Stimulated activated CD8-positive, alpha-beta memory T cell treated with anti-CD3 and anti-CD28 coated beads, Interleukin-15, amount 100 ng/mL, for 48 hours (primary cell): ENCODE data around the gene CFAP54.
"Not testable (repeated sequence)": the region's sequence is repeated elsewhere in the genome, so short reads cannot be mapped to it uniquely, and the experiment has no call there.

Source experiments
- DNase-seq, 2 donors: peaks; one replicate each; pipeline ENCODE4 v3.0.0-alpha.2; 2020; ENCODE audit warnings: low read depth in 2 of 2

Gene CFAP54

DNA sequence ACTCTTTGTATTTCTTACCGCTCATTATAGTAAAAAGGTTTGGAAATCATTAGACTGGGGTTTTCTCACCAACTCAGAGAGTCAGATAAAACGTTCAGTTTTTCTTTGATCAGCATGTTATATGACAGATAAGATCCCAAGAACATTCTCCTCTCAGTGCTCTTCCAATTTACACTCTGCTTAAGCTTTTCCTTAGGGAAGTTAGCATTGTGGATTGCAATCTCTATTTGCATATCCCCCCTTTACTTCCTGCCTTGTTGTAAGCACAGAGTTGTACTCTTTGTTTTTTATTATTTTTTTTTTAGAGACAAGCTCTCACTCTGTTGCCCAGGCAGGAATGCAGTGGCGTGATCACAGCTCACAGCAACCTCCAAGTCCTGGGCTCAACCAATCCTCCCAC lies 11.4 kb upstream of the CFAP54 start:
- no peak for DNase-seq

DNA sequence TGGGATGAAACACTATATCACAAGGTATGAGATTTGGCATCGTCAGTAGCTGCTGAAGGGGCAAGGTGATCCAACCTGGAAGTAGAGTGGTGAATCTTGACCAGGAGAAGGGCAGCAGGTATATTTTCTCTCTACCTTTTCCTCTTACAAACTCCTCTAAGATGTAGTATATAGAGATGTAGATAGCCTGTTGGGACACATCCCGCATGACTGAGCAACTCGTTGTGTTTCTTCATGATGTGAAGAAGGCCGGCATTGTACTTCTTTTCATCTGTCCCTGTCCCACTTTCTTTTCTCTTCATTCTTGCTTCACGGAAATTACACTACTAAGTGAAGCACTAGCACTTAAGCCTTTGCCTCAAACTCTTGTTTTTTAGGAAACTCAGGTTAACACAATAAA lies 7.3 kb upstream of the CFAP54 start:
- no peak for DNase-seq

DNA sequence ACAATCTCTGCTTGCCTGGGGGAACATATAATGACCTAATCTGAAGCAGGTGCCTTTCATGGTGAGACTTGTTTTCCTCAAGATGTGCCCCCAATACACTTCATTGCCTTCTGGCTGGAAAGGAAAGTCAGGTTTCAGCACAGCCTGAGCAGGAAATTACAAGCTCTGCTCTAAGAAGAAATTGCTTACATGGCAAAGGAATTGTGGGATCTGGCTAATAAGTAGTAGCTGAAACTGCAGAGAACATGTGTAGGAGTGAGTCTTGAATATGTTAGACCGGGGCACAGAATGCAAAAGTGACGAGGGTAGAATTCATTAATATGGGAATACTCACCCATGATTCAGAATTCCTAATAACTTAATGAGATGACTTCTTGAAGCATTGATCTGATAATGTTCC lies 6.3 kb upstream of the CFAP54 start:
- no peak for DNase-seq

DNA sequence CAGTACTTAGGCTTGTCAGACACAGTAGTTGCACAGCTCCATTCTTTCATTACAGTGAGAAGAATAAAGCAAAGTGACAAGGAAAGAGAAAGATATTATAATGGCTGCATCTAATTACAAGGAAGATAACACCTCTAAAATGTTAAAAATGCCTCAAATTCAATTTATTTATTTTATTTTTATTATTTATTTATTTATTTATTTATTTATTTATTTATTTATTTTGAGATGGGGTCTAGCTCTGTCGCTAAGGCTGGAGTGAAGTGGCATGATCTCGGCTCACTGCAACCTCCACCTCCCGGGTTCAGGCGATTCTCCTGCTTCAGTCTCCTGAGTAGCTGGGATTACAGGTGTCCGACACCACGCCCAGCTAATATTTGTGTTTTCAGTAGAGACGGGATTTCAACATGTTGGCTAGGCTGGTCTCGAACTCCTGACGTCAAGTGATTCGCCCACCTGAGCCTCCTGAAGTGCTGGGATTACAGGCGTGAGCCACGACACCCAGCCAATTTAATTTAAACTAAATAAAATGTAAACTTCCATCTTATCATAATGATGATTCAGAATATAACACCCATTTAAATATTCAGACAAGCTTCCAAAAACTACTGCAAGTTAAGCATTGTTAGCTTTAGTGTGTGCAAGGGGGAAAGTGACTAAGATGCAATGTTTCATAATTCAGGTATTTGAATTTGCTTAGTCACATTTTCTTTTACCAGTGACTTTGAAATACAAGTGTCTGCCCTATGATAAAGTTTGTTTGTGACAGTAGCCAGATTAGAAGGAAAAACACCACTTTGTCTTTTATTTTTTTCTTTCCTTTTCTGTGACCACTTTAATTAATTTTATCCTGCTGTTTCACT lies 2.4 kb upstream of the CFAP54 start:
- no peak for DNase-seq

DNA sequence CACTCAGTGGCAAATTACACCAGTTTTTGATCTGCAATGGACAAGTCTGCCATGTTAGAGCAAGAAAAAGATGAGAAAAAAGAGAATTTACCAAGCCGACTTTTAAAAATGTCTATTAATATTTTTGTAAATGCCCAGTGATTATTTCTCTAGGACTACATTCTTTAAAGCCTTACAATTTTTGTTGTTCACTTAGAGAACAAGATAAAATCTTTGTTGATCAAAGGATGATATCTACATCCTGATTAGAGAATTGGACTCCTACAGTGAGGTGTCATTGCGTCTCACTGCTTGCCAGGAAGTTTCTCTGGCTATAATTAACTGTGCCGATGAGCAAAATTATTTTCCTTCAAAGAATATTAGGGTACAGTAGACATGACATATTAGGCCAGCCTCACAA lies 1.7 kb upstream of the CFAP54 start:
- no peak for DNase-seq

DNA sequence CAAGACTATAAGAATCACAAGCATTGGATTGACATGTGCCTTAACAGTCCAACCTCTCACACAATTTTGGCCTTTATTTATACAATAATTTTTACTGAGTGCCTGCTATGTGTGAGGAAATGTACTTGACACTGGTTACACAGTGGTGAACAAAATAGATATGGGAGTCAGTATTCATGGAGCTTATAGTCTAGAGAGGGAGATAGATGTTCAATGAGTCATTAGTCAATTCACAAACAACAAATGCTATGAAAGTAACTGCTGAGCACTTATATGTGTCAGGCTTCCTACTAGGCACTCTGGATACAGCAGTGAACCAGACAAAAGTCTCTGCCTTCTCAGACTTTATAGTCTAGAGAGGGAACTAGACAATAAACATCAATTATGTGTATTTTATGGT lies 3.7 kb downstream of the CFAP54 start:
- no peak for DNase-seq

DNA sequence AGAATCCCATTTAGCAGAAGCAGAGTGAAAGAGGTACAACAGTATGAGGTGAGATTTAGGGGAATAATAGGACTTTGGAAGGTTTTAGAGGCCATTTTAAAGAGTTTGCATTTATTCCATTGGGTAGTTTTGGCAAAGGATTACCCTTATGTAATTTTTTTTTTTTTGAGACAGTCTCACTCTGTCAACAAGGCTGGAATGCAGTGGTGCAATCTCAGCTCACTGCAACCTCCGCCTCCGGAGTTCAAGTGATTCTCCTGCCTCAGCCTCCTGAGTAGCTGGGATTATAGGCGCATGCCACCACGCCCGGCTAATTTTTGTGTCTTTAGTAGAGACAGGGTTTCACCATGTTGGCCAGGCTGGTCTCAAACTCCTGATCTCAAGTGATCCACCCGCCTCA lies 4.8 kb downstream of the CFAP54 start:
- DNase-seq = not testable (repeated sequence)

DNA sequence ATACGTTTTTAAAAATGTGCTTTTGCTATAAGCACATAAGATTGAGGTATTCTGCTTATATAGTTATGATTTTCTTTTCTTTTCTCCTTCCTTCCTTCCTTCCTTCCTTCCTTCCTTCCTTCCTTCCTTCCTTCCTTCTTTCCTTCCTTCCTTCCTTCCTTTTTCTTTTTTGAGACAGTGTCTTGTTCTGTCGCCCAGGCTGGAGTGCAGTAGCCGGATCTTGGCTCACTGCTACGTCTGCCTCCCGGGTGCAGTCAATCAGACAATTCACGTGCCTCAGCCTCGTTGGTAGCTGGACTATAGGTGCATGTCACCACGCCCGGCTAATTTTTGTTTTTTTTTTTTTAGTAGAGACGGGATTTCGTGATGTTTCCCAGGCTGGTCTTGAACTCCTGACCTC lies 5.8 kb downstream of the CFAP54 start:
- DNase-seq = no peak

DNA sequence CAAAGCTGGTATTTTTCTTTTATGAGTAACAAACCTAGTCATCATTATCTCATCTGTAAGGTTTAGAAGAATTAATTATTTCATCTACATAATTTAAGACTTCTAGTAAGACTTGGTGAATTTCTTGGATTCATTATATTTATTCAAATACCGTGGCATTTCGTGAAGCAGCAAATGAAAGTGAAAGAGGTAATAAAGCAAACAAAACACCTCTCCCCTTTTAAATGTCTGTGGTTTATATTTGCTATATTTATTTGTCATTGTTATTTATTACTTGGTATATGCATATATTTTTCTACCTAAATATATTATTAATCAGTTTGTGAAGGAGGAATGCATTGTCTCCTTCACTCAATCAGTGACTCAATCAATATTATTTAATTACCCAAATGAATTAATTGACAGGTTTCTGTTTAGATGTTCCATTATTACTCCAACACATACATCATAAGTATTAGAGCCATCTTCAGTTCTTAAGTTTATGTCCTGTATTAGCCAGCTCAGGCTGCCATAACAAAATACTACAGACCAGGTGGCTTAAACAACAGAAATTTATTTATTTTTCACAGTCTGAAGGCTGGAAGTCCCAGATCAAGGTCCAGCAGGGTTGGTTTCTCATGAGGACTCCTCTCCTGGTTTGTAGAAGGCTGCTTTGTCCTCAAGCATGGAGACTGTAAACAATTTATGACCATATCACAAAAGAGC lies 6.6 kb downstream of the CFAP54 start:
- no peak for DNase-seq

DNA sequence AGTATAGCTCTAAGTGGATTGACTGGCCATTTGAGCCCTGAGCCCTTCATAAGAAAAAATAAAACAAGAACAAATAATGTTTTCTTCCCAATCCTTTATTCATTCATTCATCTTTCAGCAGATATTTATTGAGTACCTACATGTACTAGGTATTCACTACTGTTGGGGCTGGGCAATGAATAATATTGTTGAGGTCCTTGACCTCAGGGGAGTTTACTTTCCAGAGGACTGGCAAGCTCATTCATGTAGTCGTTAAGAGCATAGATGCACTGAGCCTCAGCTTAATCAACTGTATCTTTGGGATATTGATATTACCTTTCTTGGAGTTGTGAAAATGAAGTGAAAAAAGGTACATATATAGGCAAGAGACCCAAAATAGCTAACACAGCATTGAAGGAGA lies 7.6 kb downstream of the CFAP54 start:
- DNase-seq = no peak

DNA sequence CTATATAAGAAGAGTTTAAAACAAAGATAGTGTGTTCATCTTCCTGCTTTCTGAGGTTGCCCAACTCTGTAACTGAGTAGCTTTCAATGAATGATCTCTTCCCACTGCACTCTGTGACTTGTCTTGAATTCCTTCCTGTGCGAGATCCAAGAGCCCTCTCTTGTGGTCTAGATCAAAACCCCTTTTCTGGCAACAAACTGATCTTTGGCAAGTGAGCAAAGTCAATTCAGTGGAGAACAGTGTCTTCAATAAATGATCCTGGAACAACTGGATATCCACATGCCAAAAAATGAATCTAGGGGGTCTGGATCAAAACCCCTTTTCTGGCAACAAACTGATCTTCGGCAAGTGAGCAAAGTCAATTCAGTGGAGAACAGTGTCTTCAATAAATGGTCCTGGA lies 8.5 kb downstream of the CFAP54 start:
- no peak for DNase-seq

DNA sequence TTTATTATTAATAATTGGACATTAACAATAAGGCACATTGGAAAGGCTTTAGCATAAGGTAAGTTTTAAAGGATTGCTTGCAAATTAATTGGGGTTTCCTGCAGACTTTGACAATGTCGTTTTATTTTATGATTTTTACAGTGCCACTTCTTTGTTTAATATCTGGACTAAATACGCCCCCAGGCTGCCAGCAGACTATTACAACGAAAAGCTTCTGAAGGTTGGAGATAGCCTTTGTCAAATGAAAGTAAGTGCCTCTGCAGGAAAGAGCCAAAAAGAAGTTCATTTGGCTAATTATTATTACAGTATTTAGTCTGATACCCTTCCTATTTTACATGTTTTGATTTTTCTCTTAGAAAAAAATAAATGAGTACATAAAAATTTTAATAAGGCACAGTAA lies 11.3 kb downstream of the CFAP54 start:
- no peak for DNase-seq

DNA sequence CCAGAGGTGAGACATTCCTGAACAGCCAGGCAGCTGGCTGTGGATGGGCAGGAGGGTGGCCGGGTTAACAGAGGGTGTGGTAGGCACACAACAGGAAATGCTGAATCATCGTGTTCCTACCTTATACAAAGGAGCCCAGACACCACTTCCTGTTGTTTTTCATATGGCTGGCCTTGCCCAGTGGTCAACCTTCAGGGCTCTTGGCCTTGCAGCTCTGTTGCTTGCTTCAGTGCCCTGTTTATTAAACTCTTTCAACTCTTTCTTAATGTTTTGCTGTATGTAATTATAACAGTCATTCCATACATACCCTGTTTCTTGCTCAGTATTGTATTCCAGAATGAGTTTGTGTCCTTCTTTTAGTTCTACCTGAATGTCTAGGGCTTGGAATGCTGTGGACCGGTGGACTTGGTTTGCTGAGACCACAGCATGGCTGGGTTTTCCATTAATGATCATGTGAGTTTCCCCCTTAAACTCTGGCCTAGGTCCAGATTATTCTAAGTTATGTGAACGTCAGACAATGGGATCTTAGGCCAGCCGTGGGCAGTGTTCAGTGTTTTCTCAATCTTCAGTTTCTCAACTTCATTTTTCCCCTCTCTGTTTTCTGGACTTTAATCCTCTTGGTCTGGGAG lies 11.9 kb downstream of the CFAP54 start:
- DNase-seq = peak in 1 of 2 donors; percentile 20

DNA sequence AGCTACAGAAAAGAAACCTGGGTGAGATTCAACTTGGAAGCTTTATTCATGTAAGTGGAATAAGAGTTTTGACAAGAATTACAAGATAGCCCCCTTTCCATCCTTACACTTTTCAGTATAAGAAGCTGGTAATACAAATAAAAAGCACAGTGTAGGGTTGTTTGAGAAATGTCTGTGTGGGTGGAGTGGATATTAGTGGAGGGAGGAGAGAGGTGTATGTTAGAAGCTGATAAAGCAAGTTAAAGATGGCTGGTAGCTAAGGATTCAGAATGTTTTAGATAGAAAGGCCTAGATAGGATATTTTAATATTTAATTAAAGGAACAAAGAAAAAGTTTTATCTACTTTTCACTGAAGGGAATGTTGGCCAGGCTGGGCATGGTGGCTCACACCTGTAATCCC lies 12.5 kb downstream of the CFAP54 start:
- no peak for DNase-seq

DNA sequence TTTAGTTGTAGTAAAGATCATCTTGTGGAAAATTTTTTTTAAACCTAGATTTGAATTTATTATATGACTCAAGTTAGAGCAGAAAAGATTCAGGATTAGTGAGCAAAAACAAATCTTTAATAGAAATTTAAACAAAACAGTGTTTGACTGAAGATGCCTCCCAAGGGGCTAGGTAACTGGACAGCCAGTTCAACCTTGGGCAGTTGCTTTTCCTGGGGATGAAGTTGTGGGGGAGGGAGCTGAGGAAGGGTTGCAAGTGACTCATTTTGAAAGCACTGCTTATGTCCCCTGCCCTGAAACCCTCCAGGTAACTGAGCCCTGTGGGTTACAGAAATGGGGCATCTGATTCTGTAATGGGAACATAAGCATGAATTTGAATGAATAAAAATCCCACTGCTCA lies 13.1 kb downstream of the CFAP54 start:
- DNase-seq = no peak

DNA sequence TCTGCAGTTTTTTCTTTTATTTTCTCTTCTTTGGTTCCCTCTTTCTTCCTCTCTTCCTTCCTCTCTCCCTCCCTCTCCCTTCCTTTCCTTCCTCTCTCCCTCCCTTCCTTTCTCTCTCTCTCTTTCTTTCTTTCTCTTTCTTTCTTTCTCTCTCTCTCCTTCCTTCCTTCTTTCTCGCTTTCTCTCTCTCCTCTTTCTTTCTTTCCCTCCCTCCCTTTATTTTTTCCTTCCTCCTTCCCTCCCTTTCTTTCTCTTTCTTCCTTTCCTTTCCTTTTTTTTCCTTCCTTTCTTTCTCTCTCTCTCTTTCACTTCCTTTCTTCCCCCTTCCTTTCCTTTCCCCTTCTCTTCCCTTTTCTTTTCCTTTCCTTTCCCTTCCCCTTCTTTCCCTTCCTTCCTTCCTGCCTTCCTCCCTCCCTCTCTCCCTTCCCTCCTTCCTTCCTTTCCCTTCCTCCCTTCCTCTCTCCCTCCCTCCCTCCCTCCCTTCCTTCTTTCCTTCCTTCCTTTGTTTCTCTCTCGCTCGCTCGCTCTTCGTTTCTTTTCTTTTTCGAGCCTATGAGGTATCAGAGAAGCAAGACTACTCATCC lies 13.7 kb downstream of the CFAP54 start:
- no peak for DNase-seq

DNA sequence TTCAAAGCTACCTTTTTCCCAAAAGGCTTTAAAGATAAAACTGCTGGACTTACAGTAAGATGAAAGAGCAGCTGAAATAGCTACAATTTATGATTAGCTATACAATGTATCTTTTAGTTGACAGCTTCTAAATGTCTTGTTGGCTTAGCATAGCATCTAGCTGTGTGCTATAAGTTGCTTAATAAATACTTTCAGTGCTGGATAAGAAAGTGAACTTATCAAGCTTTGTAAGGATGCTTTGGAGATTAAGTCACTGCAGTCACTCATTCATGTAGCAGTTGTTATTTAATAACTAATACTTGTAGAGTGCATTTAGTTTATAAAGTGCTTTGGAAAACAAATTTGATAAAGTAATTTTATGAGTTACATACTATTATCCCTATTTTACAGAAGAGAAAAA lies 14.6 kb downstream of the CFAP54 start:
- no peak for DNase-seq

DNA sequence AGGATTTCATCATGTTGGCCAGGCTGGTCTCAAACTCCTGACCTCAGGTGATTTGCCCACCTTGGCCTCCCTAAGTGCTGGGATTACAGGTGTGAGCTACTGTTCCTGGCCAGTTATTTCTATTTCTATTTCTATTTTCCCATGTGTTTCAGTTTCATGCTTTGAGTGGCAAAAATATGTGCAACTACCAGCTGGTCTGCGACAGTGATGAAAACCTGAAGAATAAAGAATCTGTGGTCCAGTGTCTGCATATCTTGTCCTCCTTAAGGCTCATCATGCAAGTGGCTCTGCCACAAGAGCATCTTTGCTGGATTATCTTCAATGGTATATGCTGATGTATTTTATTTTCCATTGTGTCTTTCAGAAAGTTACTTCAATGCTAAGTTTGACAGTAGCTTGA lies 17.4 kb downstream of the CFAP54 start:
- DNase-seq = no peak

DNA sequence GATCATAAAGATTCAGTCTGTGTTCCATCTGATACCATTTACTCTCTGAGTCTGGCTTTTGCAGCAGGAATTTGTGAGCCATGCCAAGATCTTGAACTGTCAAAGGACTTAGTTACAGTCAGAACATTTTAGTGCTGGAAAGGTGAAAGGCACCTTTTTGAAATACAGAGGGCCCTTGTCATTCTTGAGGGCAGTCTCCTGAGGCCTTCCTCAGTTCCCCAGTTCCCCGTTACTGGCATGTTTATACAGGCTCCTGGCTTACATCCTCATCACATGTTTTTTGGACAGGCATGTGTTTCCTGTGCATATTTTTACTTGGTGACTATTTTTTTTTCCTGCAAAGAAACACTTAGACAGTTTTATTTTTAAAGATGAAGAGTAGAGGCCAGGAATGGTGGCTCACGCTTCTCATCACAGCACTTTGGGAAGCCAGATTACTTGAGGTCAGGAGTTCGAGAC lies 21.0 kb downstream of the CFAP54 start:
- DNase-seq = no peak

DNA sequence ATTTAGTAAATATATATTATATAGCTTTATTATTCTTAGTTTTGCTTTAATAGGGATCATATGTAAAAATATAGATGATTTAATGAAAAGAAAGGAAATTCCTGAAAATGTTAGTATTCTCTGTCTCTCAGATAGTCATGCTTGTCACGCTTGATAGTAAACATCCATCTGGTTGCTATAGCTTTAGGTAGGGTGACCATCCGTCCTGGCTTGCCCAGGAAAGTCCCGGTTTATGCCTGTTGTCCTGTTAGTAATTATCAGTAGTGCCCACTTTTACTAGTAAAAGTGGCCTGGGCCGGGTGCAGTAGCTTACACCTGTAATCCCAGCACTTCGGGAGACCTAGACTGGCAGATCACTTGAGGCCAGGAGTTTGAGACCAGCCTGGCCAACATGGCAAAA lies 23.8 kb downstream of the CFAP54 start:
- DNase-seq = no peak

DNA sequence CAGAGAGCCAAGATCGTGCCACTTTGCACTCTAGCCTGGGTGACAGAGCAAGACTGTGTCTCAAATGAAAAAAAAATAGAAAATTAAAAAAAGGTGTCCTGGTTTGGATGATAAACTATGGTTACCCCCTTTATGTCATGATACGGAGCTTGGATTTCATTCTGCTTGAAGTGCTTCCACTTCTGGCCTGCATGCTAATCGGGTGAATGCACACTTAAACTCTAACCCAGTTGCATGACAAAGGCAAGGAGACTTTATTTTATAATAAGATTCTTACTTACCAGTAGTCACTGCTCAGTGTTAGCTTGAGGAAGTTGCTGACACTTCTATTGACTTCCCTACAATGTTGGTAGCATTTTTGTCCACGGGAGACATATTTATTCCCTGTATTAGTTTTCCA lies 24.3 kb downstream of the CFAP54 start:
- no peak for DNase-seq

DNA sequence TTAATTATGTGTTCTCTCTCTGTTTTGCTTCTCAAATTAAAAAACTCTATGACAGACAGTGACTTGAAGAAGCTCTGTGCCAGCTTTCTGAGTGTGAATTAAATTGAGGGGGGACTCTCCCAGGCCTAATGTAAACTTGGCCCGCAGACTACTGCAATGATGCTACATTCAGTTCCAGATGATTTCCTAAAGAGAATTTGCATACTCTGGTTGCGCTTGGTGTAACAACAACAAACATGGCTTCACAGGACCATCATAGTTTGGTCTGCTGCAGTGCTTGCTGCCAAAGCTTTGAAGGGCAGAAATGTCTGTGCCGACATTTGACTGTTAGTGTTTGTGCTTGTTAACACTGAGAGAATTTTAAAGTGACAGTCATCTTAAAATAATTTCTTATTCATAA lies 25.0 kb downstream of the CFAP54 start:
- DNase-seq = no peak
